ENCODE measurements around the gene COL24A1. TPM values are rescaled to one million over a fixed set of nuclear protein-coding genes. Genes with fewer than 3 reads are reported as not detected.

Gene COL24A1
- polyA plus RNA-seq, 4 donors: 0.07 to 2.4 (median 0.27) TPM; not detected in 1

GRCh38 chr1:85898861-85899260 lies 257.7 kb downstream of the COL24A1 start:
- WGBS, 3 donors: 54 to 75% (median 59%) methylated on average over 2 of the region's 2 CpGs
- no peak overlapping the region for H3K4me3 ChIP-seq (ENCODE audit: low read depth in 1 of 3, low read length in 3 of 3)
- DNase-seq: no peak

DNA sequence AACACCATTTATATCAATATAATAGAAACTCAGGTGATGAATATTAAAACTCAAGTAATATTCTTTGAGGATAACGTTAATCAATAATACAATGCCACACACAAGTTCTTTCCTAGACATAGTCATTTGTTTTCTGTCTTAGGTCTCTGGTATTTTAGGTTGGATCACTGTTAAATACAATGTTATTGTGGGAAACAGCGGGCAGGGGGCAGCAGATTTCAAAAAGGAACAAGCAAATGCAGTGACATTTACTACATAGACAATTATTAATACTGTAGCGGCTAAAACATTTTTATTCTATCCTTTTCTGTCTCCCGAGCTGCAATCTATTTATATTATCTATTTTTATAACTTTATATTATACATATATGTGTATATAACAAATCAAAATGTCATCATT lies 261.9 kb downstream of the COL24A1 start:
- Histone ChIP-seq H3K27ac (ENCODE audit: low read depth in 1 of 3, low read length in 2 of 3) (no peak overlapping the region), H3K27me3 (ENCODE audit: control insufficient read depth in 3 of 3, insufficient read depth in 3 of 3, low read length in 3 of 3) (no peaks in the 10 kb centered on the region), H3K4me1 (ENCODE audit: control insufficient read depth in 3 of 3, insufficient read depth in 2 of 3, low read depth in 1 of 3, low read length in 2 of 3) (no peaks in the 10 kb centered on the region), H3K9me3 (ENCODE audit: control insufficient read depth in 2 of 2, insufficient read depth in 1 of 2, low read depth in 1 of 2, low read length in 1 of 2) (no peaks in the 10 kb centered on the region), H3K4me3 (ENCODE audit: low read depth in 1 of 3, low read length in 3 of 3) (no peak overlapping the region), H3K36me3 (ENCODE audit: control insufficient read depth in 3 of 3, insufficient read depth in 2 of 3, low read depth in 1 of 3, low read length in 3 of 3) (no peaks in the 10 kb centered on the region)
- WGBS, 3 donors: 19 to 23% (median 20%) methylated on average over 4 of the region's 4 CpGs
- DNase-seq (peak in 1 of 2 donors; percentile 40), FAIRE-seq (no peak)

More at GRCh38 chr1:85898861-85899260, 257.7 kb downstream of the COL24A1 start:
- FAIRE-seq: no peak
- H3K36me3 ChIP-seq (ENCODE audit: control insufficient read depth in 3 of 3, insufficient read depth in 2 of 3, low read depth in 1 of 3, low read length in 3 of 3): no peaks in the 10 kb centered on the region
- no peaks in the 10 kb centered on the region for H3K27me3 ChIP-seq (ENCODE audit: control insufficient read depth in 3 of 3, insufficient read depth in 3 of 3, low read length in 3 of 3)
- peaks cover 0 to 5% of the 10 kb centered on the region in 2 donors for H3K9me3 ChIP-seq (ENCODE audit: control insufficient read depth in 2 of 2, insufficient read depth in 1 of 2, low read depth in 1 of 2, low read length in 1 of 2)
- no peak overlapping the region for H3K27ac ChIP-seq (ENCODE audit: low read depth in 1 of 3, low read length in 2 of 3)
- H3K4me1 ChIP-seq (ENCODE audit: control insufficient read depth in 3 of 3, insufficient read depth in 2 of 3, low read depth in 1 of 3, low read length in 2 of 3): no peaks in the 10 kb centered on the region

DNA sequence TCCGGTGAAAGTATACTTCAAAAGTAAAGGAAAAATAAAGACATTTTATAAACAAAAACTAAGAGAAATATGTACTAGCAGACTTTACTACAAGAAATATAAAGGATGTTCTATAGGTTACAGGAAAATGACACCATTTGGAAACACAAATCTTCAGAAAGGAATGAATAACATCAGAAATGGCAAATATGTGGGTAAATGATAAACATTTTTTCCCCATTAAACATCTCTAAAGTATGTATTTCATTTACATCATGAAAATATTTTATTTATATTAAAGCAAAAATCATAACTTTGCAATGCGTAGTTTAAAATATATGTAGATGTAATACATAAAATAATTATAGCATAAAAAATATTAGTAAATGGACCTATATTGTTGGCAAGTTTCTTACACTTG lies 264.2 kb downstream of the COL24A1 start:
- no peaks in the 10 kb centered on the region for H3K4me1 ChIP-seq (ENCODE audit: control insufficient read depth in 3 of 3, insufficient read depth in 2 of 3, low read depth in 1 of 3, low read length in 2 of 3)

DNA sequence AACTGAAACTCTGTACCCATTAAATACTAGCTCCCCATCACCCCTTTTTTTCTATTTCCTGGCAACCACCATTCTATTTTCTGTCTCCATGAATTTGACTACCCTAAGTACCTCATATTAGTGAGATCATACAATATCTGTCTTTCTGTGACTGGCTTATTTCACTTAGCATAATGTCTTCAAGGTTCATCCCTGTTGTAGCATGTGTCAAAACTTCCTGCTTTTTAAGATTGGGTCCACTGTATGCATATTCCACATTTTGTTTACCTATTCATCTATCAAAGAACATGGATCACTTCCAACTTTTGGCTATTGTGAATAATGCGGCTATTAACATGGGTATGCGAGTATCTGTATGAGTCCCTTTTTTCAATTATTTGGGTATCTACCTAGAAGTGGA lies 266.7 kb downstream of the COL24A1 start:
- no peak for FAIRE-seq

More for the DNA sequence above, 264.2 kb downstream of the COL24A1 start:
- DNase-seq: no peak
- no peaks in the 10 kb centered on the region for H3K27me3 ChIP-seq (ENCODE audit: control insufficient read depth in 3 of 3, insufficient read depth in 3 of 3, low read length in 3 of 3)
- no peaks in the 10 kb centered on the region for H3K36me3 ChIP-seq (ENCODE audit: control insufficient read depth in 3 of 3, insufficient read depth in 2 of 3, low read depth in 1 of 3, low read length in 3 of 3)
- peak; percentile 30 for FAIRE-seq
- no peaks in the 10 kb centered on the region for H3K9me3 ChIP-seq (ENCODE audit: control insufficient read depth in 2 of 2, insufficient read depth in 1 of 2, low read depth in 1 of 2, low read length in 1 of 2)
- no peak overlapping the region for H3K4me3 ChIP-seq (ENCODE audit: low read depth in 1 of 3, low read length in 3 of 3)
- no peak overlapping the region for H3K27ac ChIP-seq (ENCODE audit: low read depth in 1 of 3, low read length in 2 of 3)
- 92 to 95% (median 93%) methylated on average over 2 of the region's 2 CpGs for WGBS, 3 donors

GRCh38 chr1:85888921-85889320 lies 267.7 kb downstream of the COL24A1 start:
- H3K9me3 ChIP-seq (ENCODE audit: control insufficient read depth in 2 of 2, insufficient read depth in 1 of 2, low read depth in 1 of 2, low read length in 1 of 2): no peaks in the 10 kb centered on the region
- H3K4me1 ChIP-seq (ENCODE audit: control insufficient read depth in 3 of 3, insufficient read depth in 2 of 3, low read depth in 1 of 3, low read length in 2 of 3): no peaks in the 10 kb centered on the region
- 73 to 83% (median 78%) methylated on average over 3 of the region's 3 CpGs for WGBS, 3 donors
- no peak overlapping the region for H3K4me3 ChIP-seq (ENCODE audit: low read depth in 1 of 3, low read length in 3 of 3)
- no peak overlapping the region for H3K27ac ChIP-seq (ENCODE audit: low read depth in 1 of 3, low read length in 2 of 3)
- FAIRE-seq (no peak), DNase-seq (no peak)
- H3K27me3 ChIP-seq (ENCODE audit: control insufficient read depth in 3 of 3, insufficient read depth in 3 of 3, low read length in 3 of 3): no peaks in the 10 kb centered on the region
- H3K36me3 ChIP-seq (ENCODE audit: control insufficient read depth in 3 of 3, insufficient read depth in 2 of 3, low read depth in 1 of 3, low read length in 3 of 3): no peaks in the 10 kb centered on the region

More for the DNA sequence above, 266.7 kb downstream of the COL24A1 start:
- no peaks in the 10 kb centered on the region for H3K36me3 ChIP-seq (ENCODE audit: control insufficient read depth in 3 of 3, insufficient read depth in 2 of 3, low read depth in 1 of 3, low read length in 3 of 3)
- H3K27me3 ChIP-seq (ENCODE audit: control insufficient read depth in 3 of 3, insufficient read depth in 3 of 3, low read length in 3 of 3): no peaks in the 10 kb centered on the region
- H3K27ac ChIP-seq (ENCODE audit: low read depth in 1 of 3, low read length in 2 of 3): no peak overlapping the region
- no peaks in the 10 kb centered on the region for H3K9me3 ChIP-seq (ENCODE audit: control insufficient read depth in 2 of 2, insufficient read depth in 1 of 2, low read depth in 1 of 2, low read length in 1 of 2)
- no peaks in the 10 kb centered on the region for H3K4me1 ChIP-seq (ENCODE audit: control insufficient read depth in 3 of 3, insufficient read depth in 2 of 3, low read depth in 1 of 3, low read length in 2 of 3)
- DNase-seq: no peak
- 87 to 92% (median 89%) methylated on average over 2 of the region's 2 CpGs for WGBS, 3 donors
- no peak overlapping the region for H3K4me3 ChIP-seq (ENCODE audit: low read depth in 1 of 3, low read length in 3 of 3)

GRCh38 chr1:85884372-85885035 lies 272.1 kb downstream of the COL24A1 start:
- Histone ChIP-seq H3K27ac (ENCODE audit: low read depth in 1 of 3, low read length in 2 of 3) (no peak overlapping the region), H3K36me3 (ENCODE audit: control insufficient read depth in 3 of 3, insufficient read depth in 2 of 3, low read depth in 1 of 3, low read length in 3 of 3) (no peaks in the 10 kb centered on the region), H3K27me3 (ENCODE audit: control insufficient read depth in 3 of 3, insufficient read depth in 3 of 3, low read length in 3 of 3) (no peaks in the 10 kb centered on the region), H3K9me3 (ENCODE audit: control insufficient read depth in 2 of 2, insufficient read depth in 1 of 2, low read depth in 1 of 2, low read length in 1 of 2) (no peaks in the 10 kb centered on the region), H3K4me3 (ENCODE audit: low read depth in 1 of 3, low read length in 3 of 3) (no peak overlapping the region), H3K4me1 (ENCODE audit: control insufficient read depth in 3 of 3, insufficient read depth in 2 of 3, low read depth in 1 of 3, low read length in 2 of 3) (no peaks in the 10 kb centered on the region)
- 46 to 64% (median 58%) methylated on average over 1 of the region's 1 CpG for WGBS, 3 donors
- DNase-seq: peak in 1 of 2 donors; percentile 56
- no peak for FAIRE-seq

DNA sequence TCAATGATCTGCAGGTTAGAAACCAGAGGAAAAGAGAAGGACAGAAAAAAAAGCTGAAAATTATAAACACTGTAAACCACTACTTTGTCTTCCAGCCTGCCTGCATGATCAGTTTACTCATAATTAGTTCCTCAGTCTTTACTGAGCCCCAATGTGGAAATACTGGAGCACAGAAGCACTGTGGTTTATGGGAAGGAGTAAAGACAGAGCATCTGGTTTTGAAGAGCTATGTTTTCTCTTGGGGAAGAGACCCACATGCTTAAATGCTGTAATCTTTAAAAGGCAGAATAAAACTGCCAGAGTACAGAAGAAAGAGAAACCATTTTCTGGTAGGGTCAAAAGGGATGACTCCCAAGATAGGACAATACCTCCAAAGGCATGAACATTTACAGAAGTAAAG lies 289.4 kb downstream of the COL24A1 start:
- FAIRE-seq (no peak), DNase-seq (no peak)
- no peak overlapping the region for H3K27ac ChIP-seq (ENCODE audit: low read depth in 1 of 3, low read length in 2 of 3)
- H3K4me1 ChIP-seq (ENCODE audit: control insufficient read depth in 3 of 3, insufficient read depth in 2 of 3, low read depth in 1 of 3, low read length in 2 of 3): no peaks in the 10 kb centered on the region
- H3K9me3 ChIP-seq (ENCODE audit: control insufficient read depth in 2 of 2, insufficient read depth in 1 of 2, low read depth in 1 of 2, low read length in 1 of 2): no peaks in the 10 kb centered on the region
- H3K4me3 ChIP-seq (ENCODE audit: low read depth in 1 of 3, low read length in 3 of 3): no peak overlapping the region
- H3K36me3 ChIP-seq (ENCODE audit: control insufficient read depth in 3 of 3, insufficient read depth in 2 of 3, low read depth in 1 of 3, low read length in 3 of 3): no peaks in the 10 kb centered on the region
- H3K27me3 ChIP-seq (ENCODE audit: control insufficient read depth in 3 of 3, insufficient read depth in 3 of 3, low read length in 3 of 3): no peaks in the 10 kb centered on the region

DNA sequence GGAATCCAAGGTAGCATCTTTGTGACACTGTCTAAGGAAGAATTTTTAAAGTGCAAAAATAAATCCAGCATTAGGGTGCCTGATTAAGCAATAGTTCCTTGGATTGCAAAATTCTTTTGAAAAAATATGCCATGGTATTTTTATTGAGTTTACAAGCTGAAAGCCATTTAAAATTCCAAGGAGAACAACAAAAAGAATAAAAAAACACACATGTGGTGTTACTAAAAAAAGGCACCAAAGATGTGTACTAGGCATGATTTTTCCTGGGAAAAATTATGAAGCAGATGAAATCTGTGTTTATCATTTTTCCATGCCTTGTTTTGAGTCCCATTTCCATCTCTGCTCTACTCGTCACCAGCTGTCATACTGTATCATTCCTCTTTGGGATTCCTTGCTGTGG lies 291.4 kb downstream of the COL24A1 start:
- FAIRE-seq: no peak

GRCh38 chr1:85864727-85865126 lies 291.8 kb downstream of the COL24A1 start:
- 43 to 64% (median 61%) methylated on average over 1 of the region's 1 CpG for WGBS, 3 donors
- no peaks in the 10 kb centered on the region for H3K27me3 ChIP-seq (ENCODE audit: control insufficient read depth in 3 of 3, insufficient read depth in 3 of 3, low read length in 3 of 3)
- H3K27ac ChIP-seq (ENCODE audit: low read depth in 1 of 3, low read length in 2 of 3): no peak overlapping the region
- H3K4me1 ChIP-seq (ENCODE audit: control insufficient read depth in 3 of 3, insufficient read depth in 2 of 3, low read depth in 1 of 3, low read length in 2 of 3): no peaks in the 10 kb centered on the region
- no peaks in the 10 kb centered on the region for H3K9me3 ChIP-seq (ENCODE audit: control insufficient read depth in 2 of 2, insufficient read depth in 1 of 2, low read depth in 1 of 2, low read length in 1 of 2)
- H3K36me3 ChIP-seq (ENCODE audit: control insufficient read depth in 3 of 3, insufficient read depth in 2 of 3, low read depth in 1 of 3, low read length in 3 of 3): no peaks in the 10 kb centered on the region
- no peak overlapping the region for H3K4me3 ChIP-seq (ENCODE audit: low read depth in 1 of 3, low read length in 3 of 3)
- FAIRE-seq: no peak
- DNase-seq: no peak

More for the DNA sequence above, 291.4 kb downstream of the COL24A1 start:
- H3K27me3 ChIP-seq (ENCODE audit: control insufficient read depth in 3 of 3, insufficient read depth in 3 of 3, low read length in 3 of 3): no peaks in the 10 kb centered on the region
- no peaks in the 10 kb centered on the region for H3K9me3 ChIP-seq (ENCODE audit: control insufficient read depth in 2 of 2, insufficient read depth in 1 of 2, low read depth in 1 of 2, low read length in 1 of 2)
- no peaks in the 10 kb centered on the region for H3K36me3 ChIP-seq (ENCODE audit: control insufficient read depth in 3 of 3, insufficient read depth in 2 of 3, low read depth in 1 of 3, low read length in 3 of 3)
- H3K4me3 ChIP-seq (ENCODE audit: low read depth in 1 of 3, low read length in 3 of 3): no peak overlapping the region
- no peak overlapping the region for H3K27ac ChIP-seq (ENCODE audit: low read depth in 1 of 3, low read length in 2 of 3)
- no peaks in the 10 kb centered on the region for H3K4me1 ChIP-seq (ENCODE audit: control insufficient read depth in 3 of 3, insufficient read depth in 2 of 3, low read depth in 1 of 3, low read length in 2 of 3)
- DNase-seq: no peak
- 38 to 64% (median 59%) methylated on average over 1 of the region's 1 CpG for WGBS, 3 donors

Measured in small intestine (tissue), 7 donors.